A204.1 (cell line): ENCODE measurements around the gene CSTF1.
"Not testable (repeated sequence)": the region's sequence is repeated elsewhere in the genome, so short reads cannot be mapped to it uniquely, and the experiment has no call there.

Source experiments
- FAIRE-seq: peaks from 2 replicates; lab custom pipeline; 2012; peaks lifted over from hg19 to GRCh38; lab: Jason Lieb, UNC

CSTF1 gene

DNA sequence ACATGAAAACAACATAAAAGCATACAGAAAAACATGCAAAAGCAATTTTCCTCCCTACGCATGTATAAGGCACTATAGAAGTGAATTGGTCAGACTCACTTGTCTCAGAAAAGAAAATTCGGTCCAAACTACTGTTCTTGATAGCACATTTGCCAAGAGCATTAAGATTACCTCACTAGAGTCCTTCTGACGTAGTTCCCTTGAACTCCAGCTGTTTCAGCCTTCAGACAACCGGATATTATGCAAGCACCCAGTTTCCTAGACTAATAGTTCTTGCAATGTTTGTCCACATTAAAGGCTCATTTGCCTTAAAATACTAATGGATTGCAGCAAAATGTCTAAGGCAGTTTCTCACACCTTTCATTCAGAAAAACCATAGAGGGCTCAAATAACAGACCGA lies 17.1 kb downstream of the CSTF1 start:
- no peak for FAIRE-seq

GRCh38 chr20:56409956-56410355 lies 17.5 kb downstream of the CSTF1 start:
- no peak for FAIRE-seq

DNA sequence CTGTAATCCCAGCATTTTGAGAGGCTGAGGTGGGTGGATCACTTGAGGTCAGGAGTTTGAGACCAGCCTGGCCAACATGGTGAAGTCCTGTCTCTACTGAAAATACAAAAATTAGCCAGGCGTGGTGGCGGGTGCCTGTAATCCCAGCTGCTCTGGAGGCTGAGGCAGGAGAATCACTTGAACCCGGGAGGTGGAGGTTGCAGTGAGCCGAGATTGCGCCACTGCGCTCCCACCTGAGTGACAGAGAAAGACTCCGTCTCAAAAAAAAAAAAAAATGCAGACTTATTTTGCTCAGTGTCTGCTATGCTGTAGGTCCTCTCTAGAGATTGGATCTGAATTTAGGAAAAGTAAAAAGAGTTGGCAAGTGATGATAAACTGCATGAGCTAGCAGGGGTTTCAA lies 18.8 kb downstream of the CSTF1 start:
- not testable (repeated sequence) for FAIRE-seq

DNA sequence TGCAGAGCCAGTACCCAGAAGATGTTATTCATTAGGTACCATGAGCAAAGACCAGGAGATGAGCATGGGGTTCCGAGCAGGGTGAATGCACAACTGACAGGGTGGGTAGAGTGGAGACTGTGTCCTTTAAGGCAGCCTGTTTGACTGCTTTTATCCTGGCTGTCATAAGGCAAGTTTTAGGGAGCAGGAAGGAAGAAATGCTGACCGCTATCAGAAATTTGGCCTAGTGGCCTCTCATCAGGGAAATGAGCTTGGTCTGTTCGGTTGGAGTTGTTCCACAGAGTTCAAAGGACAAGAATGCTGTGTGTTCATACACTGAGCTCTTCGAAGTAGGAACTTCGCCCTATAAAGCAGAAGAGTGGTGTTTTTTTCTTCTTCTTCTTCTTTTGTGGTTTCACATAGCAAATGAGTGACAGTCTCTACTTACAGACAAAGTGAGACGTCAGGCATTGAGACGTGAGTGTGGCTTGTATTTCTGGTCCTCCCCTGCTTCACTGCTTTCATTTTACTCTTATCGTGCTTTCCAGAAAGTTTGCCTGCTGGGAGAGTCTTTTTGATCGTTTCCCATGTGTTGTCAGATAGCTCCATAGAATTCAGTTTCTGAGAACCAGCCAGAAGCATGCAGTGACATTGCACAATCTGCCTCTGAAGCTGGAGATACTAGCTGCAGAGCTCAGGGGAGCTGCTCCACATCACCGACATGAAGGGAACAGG lies 19.5 kb downstream of the CSTF1 start, which contains the start of gene CASS4:
Gene CASS4, plus strand, starts transcription at position 502 of the 714 bp plus-strand sequence. Its CDS starts 199 bp downstream, at position 701.
- no peak for FAIRE-seq

DNA sequence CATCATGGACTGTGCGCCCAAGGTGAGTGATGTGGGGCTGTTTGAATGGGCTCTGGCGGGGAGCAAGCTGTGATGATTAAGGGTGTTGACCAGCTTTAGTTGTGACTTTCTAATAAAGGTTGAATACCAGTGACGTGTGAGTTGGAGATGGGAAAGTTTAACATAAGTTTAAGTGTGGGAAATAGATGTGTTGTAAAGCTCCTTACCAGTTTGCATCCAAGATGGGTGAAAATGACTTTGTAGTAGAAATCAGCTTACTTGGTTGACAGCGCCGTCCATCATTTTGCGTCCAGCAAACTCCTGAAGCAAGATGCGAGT lies 20.0 kb downstream of the CSTF1 start:
- no peak for FAIRE-seq

DNA sequence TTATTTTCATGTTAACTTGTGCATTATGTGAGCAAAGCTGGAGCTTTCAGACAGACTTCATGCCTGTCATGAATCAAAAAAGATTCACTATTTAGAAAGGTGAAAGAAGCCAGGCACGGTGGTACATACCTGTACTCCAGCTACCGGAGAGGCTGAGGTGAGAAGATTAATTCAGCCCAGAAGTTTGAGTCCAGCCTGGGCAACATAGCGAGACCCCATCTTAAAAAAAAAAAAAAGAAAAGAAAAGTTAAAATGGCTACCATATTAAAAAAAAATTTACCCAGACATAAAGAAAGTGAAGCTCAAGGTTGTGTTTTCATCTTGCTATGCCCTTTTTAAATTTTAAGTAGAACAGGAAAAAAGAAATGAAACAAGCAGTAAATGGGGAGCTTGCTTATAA lies 20.5 kb downstream of the CSTF1 start:
- no peak for FAIRE-seq

DNA sequence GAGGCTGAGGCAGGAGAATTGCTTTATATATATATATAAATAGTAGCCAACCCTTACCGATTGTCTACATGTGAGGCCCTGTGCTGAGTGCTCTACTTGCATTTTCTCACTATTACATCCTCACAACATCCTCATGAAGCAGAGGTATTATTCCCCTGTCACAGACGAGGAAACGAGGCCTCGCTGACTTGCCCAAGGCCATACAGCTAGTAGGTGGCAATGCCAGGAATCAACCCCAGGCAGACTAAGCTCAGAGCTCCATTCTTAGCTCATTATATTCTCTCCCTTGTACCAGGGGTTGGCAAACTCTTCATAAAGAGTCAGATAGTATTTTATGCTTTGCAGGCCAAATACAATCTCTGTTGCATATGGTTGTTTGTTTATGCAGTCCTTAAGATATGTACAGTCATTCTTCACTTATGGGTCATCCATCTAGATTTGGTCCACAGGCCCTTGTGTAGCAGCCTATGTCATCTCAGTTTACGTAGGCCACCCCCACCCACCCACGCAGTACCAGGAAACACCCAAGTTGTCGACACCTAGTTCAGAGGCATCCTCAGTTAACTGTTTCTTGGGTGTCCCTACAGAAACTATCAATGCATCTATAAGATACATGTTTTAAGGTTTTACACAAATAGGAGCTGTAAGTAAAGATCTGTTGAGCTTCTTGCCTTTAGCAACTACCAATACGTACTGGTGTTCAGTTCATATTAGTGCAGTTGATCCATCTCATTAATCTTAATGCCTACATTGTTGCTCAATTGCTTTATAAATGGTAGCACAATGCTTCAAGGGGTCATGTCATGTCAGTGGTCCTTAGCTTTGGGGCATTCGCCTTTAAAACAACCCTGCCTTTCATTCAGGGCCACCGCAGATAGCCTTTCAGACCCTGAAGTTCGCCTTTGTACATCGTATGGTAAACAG lies 22.7 kb downstream of the CSTF1 start:
- no peak for FAIRE-seq

GRCh38 chr20:56417402-56417801 lies 25.0 kb downstream of the CSTF1 start:
- no peak for FAIRE-seq

DNA sequence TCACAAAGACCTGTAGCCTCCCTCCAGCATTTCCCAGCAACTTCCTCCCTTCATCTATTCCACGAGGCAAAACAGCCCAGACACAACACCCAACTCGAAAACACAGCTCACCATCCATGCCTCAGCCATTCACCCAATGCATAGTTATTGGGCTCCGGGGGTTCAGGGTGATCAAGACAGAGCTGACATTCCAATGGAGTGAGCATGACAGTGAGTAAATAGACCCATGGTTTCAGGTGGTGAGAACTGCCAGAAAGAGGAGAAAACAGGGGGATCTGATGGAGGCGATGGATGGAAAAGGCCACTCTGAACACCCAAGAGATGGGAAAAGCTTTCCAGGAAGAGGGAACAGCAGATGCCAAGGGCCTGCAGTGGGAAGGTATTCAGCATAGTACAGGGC lies 25.5 kb downstream of the CSTF1 start:
- no peak for FAIRE-seq

DNA sequence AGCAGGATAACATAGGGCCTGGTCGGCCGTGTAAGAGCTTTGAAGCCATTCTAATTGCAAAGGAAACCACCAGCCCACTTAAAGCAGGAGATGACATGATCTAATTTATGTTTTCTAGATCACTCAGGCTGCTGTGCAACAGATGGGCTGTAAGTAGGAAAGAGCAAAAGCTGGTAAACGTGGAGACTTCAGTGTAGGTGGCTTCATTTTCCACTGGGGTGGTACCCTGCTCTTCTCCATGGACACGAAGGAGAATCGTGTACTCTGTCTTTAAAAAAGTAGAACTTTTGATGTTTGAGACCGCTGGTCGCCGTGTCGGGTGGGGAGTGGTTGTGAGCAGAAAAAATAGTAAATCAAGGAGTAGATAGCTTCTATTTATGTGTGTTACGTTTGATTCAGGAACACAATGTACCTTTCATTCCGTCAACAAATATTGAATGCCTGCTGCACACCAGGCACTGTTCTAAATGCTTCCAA lies 26.0 kb downstream of the CSTF1 start:
- no peak for FAIRE-seq

GRCh38 chr20:56420028-56420427 lies 27.6 kb downstream of the CSTF1 start:
- FAIRE-seq = no peak

DNA sequence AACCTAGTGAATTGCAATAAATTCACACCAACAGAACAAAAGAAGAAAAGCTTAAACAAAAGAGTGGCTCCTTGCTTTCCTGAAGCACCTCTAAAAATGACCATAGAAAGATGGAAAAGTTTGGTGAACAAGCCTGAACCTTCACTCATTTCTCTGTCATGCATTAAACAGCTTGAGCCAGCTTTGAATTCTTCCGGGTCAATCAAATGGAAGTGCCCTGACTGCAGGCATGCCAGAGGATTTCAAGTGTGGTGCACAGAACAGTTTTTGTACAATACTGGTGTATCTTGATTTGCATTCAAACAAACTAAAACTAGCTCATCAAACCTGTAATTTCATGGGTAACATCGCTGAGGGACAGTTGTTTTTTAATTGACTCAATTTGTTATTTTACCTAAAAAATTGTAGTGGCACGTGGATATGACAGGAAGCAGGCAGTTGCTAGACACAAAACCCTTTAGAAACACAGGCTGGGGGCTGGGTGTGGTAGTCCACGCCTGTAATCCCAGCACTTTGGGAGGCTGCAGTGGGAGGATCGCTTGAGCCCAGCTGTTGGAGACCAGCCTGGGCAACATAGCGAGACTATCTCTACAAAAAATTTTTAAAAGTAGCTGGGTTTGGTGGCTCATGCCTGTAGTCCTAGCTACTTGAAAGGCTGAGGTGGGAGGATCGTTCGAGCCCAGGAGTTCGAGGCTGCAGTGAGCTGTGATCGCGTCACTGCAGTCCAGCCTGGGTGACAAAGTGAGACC lies 28.7 kb downstream of the CSTF1 start:
- FAIRE-seq = no peak

DNA sequence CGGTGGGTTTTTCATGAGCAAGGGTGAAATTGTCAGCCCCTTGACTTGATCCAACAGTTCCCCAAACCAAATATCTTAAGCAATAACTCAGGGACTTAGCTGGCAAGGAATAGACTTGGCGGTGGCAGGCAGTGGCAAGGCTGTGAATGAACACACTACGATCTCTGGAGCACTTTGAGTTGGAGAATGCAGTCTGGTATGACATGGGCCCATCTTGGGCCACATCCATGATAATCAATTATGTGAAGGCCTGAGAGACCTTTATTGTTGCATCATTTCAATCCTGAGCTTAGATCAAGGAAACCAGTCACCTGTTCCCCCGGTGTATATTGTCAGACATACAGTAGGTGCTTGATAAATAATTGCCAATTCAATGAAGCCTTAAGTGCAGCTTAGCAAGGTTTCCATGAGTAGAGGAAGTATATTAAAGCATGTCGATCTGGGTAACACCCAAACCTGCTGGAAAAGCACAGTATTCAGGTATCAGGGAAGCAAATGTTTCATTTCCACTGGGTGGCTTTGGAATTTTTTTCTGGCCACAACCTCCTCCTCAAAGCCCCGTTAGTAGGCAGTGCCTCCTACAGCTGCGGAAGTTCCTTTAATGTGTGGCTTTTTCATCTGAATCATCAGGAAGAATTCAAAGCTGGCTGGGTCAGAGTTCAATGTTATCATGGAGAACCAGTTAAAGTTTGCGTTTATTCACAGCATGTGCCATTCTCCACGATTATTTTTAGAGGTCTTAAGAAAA lies 29.8 kb downstream of the CSTF1 start:
- FAIRE-seq = no peak

DNA sequence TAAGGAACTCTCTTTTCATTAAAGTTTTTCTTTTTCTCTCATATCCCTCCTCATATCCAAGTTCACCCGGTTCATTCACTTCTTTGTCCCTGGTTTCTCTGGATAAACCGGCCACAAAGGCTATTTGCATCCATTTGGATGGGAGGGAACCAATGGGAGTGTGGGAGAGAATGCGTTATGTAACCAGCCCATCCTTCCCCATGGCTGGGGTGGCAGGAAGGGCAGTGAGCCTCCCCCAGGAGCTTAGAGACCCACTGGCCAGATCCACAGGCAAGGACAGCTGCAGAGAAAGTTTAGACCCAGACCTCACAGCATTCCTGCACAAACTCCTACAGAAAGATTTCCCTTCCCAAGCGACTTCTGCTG lies 30.4 kb downstream of the CSTF1 start:
- no peak for FAIRE-seq

DNA sequence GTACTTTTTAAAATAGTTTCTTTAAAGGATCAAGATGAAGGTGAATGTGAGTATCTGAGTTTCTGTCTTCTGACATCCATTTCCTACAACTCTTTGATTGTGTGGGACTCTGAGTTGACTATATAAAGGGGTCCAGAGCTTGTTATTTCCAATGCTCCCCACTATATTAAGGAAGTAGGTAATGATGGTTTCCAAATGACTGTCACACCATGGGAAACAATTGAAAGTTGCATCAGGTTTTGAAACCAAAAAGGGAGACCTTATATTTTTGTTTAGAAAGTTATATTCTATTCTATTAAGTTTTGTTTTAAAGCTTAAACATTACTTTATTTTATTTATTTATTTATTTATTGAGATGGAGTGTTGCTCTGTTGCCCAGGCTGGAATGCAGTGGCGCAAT lies 30.8 kb downstream of the CSTF1 start:
- no peak for FAIRE-seq

DNA sequence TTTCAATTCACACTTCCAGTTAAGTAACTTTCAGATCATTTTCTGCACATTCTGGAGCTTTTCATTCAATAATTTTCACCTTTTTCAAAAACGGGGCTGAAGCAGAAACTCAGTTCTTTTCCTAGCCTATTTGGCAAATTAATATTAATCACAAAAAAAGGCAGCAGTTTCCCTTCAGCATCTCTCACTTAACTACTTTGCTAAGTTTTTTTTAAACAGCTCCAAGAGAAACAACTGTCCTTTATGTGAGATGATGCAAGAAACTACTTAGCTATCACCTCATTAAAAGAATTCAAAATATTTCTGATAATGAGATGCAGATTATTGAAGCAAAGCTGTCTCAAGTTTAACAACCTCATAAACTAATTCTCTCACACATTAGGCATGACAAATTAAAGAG lies 31.4 kb downstream of the CSTF1 start:
- no peak for FAIRE-seq

DNA sequence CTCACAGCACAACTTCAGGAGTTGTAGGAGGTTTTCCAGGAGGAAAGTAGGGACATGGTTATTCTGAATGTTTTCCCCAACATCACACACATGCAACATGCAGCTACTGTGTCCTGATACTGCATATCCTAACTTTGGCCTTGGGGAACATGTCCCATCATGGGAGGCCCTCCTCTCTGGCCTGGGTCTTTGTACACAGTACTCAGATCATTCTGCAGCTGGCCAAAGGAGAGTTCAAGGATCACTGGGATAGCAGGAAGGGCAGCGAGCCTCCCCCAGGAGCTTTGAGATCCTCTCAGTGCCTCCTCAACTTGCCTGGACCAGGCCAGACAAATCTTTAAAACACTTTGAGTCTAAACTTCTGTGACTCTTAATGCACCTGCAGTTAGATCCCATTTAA lies 32.5 kb downstream of the CSTF1 start:
- FAIRE-seq = no peak

- FAIRE-seq = no peak
Measured at GRCh38 chr20:56426026-56426425, 33.6 kb downstream of the CSTF1 start.

- FAIRE-seq = no peak
Measured at GRCh38 chr20:56426926-56427325, 34.5 kb downstream of the CSTF1 start.

GRCh38 chr20:56427797-56428196 lies 35.4 kb downstream of the CSTF1 start:
- no peak for FAIRE-seq

DNA sequence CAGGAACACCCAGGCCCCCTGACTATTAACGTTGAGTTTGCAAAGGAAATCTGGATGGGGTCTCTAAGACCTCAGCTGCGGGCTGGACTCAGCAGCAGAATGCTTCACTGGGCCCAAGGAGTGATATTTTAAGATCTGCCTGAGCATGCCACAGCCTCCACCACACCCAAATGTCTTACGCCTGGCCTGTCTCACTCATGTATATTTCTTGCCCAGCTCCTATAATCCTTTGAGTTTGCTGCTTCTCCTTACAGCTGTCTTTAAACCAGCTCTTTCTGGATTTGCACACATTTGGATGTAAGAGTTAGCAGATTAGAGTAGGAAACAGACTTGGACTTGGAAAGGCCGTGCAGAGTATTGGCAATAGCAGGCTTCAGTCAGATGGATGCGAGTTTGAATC lies 36.0 kb downstream of the CSTF1 start:
- FAIRE-seq = no peak

- no peak for FAIRE-seq
Measured at GRCh38 chr20:56428881-56429280, 36.4 kb downstream of the CSTF1 start.
